Esophagus squamous epithelium (tissue), 4 donors: ENCODE results near the gene PPP2R1A.

Source experiments
- CTCF ChIP-seq, 6 experiments: fragments of 450-650 bp in 4 of 6; fragments of 200-600 bp in 2 of 6; sonication (generic) in 2 of 6; IDR thresholded peaks; one replicate each; pipeline ENCODE4 v1.5.1; 2016 to 2019; ENCODE audit warnings: antibody characterized with exemption in 6 of 6, mild to moderate bottlenecking in 4 of 6, moderate library complexity in 4 of 6
- POLR2A ChIP-seq, 4 donors: fragments of 450-650 bp; IDR thresholded peaks; one replicate each; pipeline ENCODE4 v1.6.1; 2017; ENCODE audit warnings: antibody characterized with exemption in 4 of 4, mild to moderate bottlenecking in 4 of 4, moderate library complexity in 3 of 4

GRCh38 chr19:52234406-52234805, 44.6 kb downstream of the PPP2R1A start:
- TF ChIP-seq CTCF (IDR thresholded peaks at IDR 0.05) (no peak), POLR2A (IDR thresholded peaks at IDR 0.05) (no peak)
